ENCODE measurements around the gene CBFA2T3.

The CBFA2T3 gene

GRCh38 chr16:88927661-88928060, 49.3 kb downstream of the CBFA2T3 start:
- no peak overlapping the region for H3K18ac ChIP-seq (ENCODE audit: low read depth in 1 of 2, low read length in 2 of 2)
- no peak overlapping the region for H3K9ac ChIP-seq (ENCODE audit: low read length)
- H3K36me3 ChIP-seq (ENCODE audit: control insufficient read depth in 1 of 2, insufficient read depth in 2 of 2, low read depth in 1 of 2, low read length in 2 of 2) = no peaks in the 10 kb centered on the region
- H2BK15ac ChIP-seq (ENCODE audit: low read depth, poor library complexity, severe bottlenecking) = no peak overlapping the region
- H3K27ac ChIP-seq (ENCODE audit: low read length, poor library complexity, severe bottlenecking) = no peak overlapping the region
- no peak overlapping the region for H2AFZ ChIP-seq (ENCODE audit: low read depth, low read length)
- no peak for DNase-seq
- H3K27me3 ChIP-seq (ENCODE audit: control insufficient read depth in 1 of 2, insufficient read depth in 1 of 2, low read length in 2 of 2) = peaks cover 4 to 47% of the 10 kb centered on the region in 2 experiments
- WGBS = 94% methylated on average over 26 of the region's 26 CpGs
- H3K4me3 ChIP-seq (ENCODE audit: insufficient read depth in 1 of 2, low read depth in 1 of 2, low read length in 2 of 2) = no peak overlapping the region
- no peak overlapping the region for H3K23ac ChIP-seq (ENCODE audit: low read length in 2 of 2)
- no peak overlapping the region for H4K8ac ChIP-seq (ENCODE audit: low read length)
- H3K14ac ChIP-seq (ENCODE audit: low read length in 2 of 2) = no peak overlapping the region
- no peak overlapping the region for H3K4me2 ChIP-seq (ENCODE audit: low read length, poor library complexity, severe bottlenecking)
- no peak overlapping the region for H4K91ac ChIP-seq (ENCODE audit: low read length)
- H2BK5ac ChIP-seq (ENCODE audit: low read depth, low read length, poor library complexity, severe bottlenecking) = no peak overlapping the region
- no peak overlapping the region for H3K4ac ChIP-seq (ENCODE audit: low read depth in 1 of 2, low read length in 2 of 2)
- H3K79me1 ChIP-seq (replicated peaks; ENCODE audit: low read length, poor library complexity, severe bottlenecking) = no peaks in the 10 kb centered on the region
- no peak overlapping the region for H2BK120ac ChIP-seq (ENCODE audit: low read depth, low read length)
- peaks cover 46% of the 10 kb centered on the region for H3K4me1 ChIP-seq (ENCODE audit: control insufficient read depth, insufficient read depth, low read depth, low read length)
- H2AK5ac ChIP-seq (ENCODE audit: low read length, severe bottlenecking) = no peak overlapping the region
- H3K9me3 ChIP-seq (ENCODE audit: control insufficient read depth, low read length) = no peaks in the 10 kb centered on the region
- H2BK12ac ChIP-seq (ENCODE audit: low read length in 2 of 2) = no peak overlapping the region

- no peak overlapping the region for H2BK120ac ChIP-seq (ENCODE audit: low read depth, low read length)
- DNase-seq = no peak
- H2AFZ ChIP-seq (ENCODE audit: low read depth, low read length) = no peak overlapping the region
- no peaks in the 10 kb centered on the region for H3K79me1 ChIP-seq (replicated peaks; ENCODE audit: low read length, poor library complexity, severe bottlenecking)
- peak overlapping the region in 1 of 2 experiments; percentile 39 for H3K14ac ChIP-seq (ENCODE audit: low read length in 2 of 2)
- H3K27me3 ChIP-seq (ENCODE audit: control insufficient read depth in 1 of 2, insufficient read depth in 1 of 2, low read length in 2 of 2) = peaks cover 4 to 47% of the 10 kb centered on the region in 2 experiments
- H4K91ac ChIP-seq (ENCODE audit: low read length) = no peak overlapping the region
- no peaks in the 10 kb centered on the region for H3K36me3 ChIP-seq (ENCODE audit: control insufficient read depth in 1 of 2, insufficient read depth in 2 of 2, low read depth in 1 of 2, low read length in 2 of 2)
- no peak overlapping the region for H3K23ac ChIP-seq (ENCODE audit: low read length in 2 of 2)
- H3K18ac ChIP-seq (ENCODE audit: low read depth in 1 of 2, low read length in 2 of 2) = no peak overlapping the region
- peak overlapping the region in 1 of 2 experiments; percentile 15 for H2BK12ac ChIP-seq (ENCODE audit: low read length in 2 of 2)
- peak overlapping the region; percentile 61 for H2AK5ac ChIP-seq (ENCODE audit: low read length, severe bottlenecking)
- 88% methylated on average over 21 of the region's 21 CpGs for WGBS
- H3K9ac ChIP-seq (ENCODE audit: low read length) = no peak overlapping the region
- no peak overlapping the region for H3K4ac ChIP-seq (ENCODE audit: low read depth in 1 of 2, low read length in 2 of 2)
- H3K9me3 ChIP-seq (ENCODE audit: control insufficient read depth, low read length) = no peaks in the 10 kb centered on the region
- H3K4me2 ChIP-seq (ENCODE audit: low read length, poor library complexity, severe bottlenecking) = no peak overlapping the region
- no peak overlapping the region for H3K4me3 ChIP-seq (ENCODE audit: insufficient read depth in 1 of 2, low read depth in 1 of 2, low read length in 2 of 2)
- H2BK5ac ChIP-seq (ENCODE audit: low read depth, low read length, poor library complexity, severe bottlenecking) = no peak overlapping the region
- H4K8ac ChIP-seq (ENCODE audit: low read length) = no peak overlapping the region
- no peak overlapping the region for H3K27ac ChIP-seq (ENCODE audit: low read length, poor library complexity, severe bottlenecking)
- H3K4me1 ChIP-seq (ENCODE audit: control insufficient read depth, insufficient read depth, low read depth, low read length) = peaks cover 46% of the 10 kb centered on the region
- H2BK15ac ChIP-seq (ENCODE audit: low read depth, poor library complexity, severe bottlenecking) = no peak overlapping the region
Measured at GRCh38 chr16:88927010-88927409, 50.0 kb downstream of the CBFA2T3 start.

- H3K27ac ChIP-seq (ENCODE audit: low read length, poor library complexity, severe bottlenecking) = no peak overlapping the region
- H3K36me3 ChIP-seq (ENCODE audit: control insufficient read depth in 1 of 2, insufficient read depth in 2 of 2, low read depth in 1 of 2, low read length in 2 of 2) = no peaks in the 10 kb centered on the region
- peak; percentile 14 for DNase-seq
- H3K14ac ChIP-seq (ENCODE audit: low read length in 2 of 2) = peak overlapping the region in 1 of 2 experiments; percentile 73
- H2BK12ac ChIP-seq (ENCODE audit: low read length in 2 of 2) = no peak overlapping the region
- peak overlapping the region in 1 of 2 experiments; percentile 38 for H3K18ac ChIP-seq (ENCODE audit: low read depth in 1 of 2, low read length in 2 of 2)
- H3K9me3 ChIP-seq (ENCODE audit: control insufficient read depth, low read length) = no peaks in the 10 kb centered on the region
- no peaks in the 10 kb centered on the region for H3K79me1 ChIP-seq (replicated peaks; ENCODE audit: low read length, poor library complexity, severe bottlenecking)
- no peak overlapping the region for H3K9ac ChIP-seq (ENCODE audit: low read length)
- H3K4me1 ChIP-seq (ENCODE audit: control insufficient read depth, insufficient read depth, low read depth, low read length) = peaks cover 46% of the 10 kb centered on the region
- peak overlapping the region; percentile 61 for H2AK5ac ChIP-seq (ENCODE audit: low read length, severe bottlenecking)
- H3K27me3 ChIP-seq (ENCODE audit: control insufficient read depth in 1 of 2, insufficient read depth in 1 of 2, low read length in 2 of 2) = peaks cover 0 to 44% of the 10 kb centered on the region in 2 experiments
- H4K91ac ChIP-seq (ENCODE audit: low read length) = no peak overlapping the region
- no peak overlapping the region for H2BK120ac ChIP-seq (ENCODE audit: low read depth, low read length)
- no peak overlapping the region for H3K23ac ChIP-seq (ENCODE audit: low read length in 2 of 2)
- no peak overlapping the region for H4K8ac ChIP-seq (ENCODE audit: low read length)
- H3K4me3 ChIP-seq (ENCODE audit: insufficient read depth in 1 of 2, low read depth in 1 of 2, low read length in 2 of 2) = no peak overlapping the region
- H3K4me2 ChIP-seq (ENCODE audit: low read length, poor library complexity, severe bottlenecking) = peak overlapping the region; percentile 6
- no peak overlapping the region for H2BK15ac ChIP-seq (ENCODE audit: low read depth, poor library complexity, severe bottlenecking)
- no peak overlapping the region for H2BK5ac ChIP-seq (ENCODE audit: low read depth, low read length, poor library complexity, severe bottlenecking)
- no peak overlapping the region for H2AFZ ChIP-seq (ENCODE audit: low read depth, low read length)
- no peak overlapping the region for H3K4ac ChIP-seq (ENCODE audit: low read depth in 1 of 2, low read length in 2 of 2)
- 65% methylated on average over 27 of the region's 27 CpGs for WGBS
Measured at GRCh38 chr16:88926374-88926990, 50.5 kb downstream of the CBFA2T3 start.

GRCh38 chr16:88925540-88925887, 51.5 kb downstream of the CBFA2T3 start:
- Histone ChIP-seq H2AFZ (ENCODE audit: low read depth, low read length) (no peak overlapping the region), H3K4me2 (ENCODE audit: low read length, poor library complexity, severe bottlenecking) (peak overlapping the region; percentile 8), H3K27me3 (ENCODE audit: control insufficient read depth in 1 of 2, insufficient read depth in 1 of 2, low read length in 2 of 2) (peaks cover 0 to 38% of the 10 kb centered on the region in 2 experiments), H3K79me1 (replicated peaks; ENCODE audit: low read length, poor library complexity, severe bottlenecking) (no peaks in the 10 kb centered on the region), H3K27ac (ENCODE audit: low read length, poor library complexity, severe bottlenecking) (peak overlapping the region; percentile 2), H3K9ac (ENCODE audit: low read length) (no peak overlapping the region), H3K9me3 (ENCODE audit: control insufficient read depth, low read length) (no peaks in the 10 kb centered on the region), H3K23ac (ENCODE audit: low read length in 2 of 2) (no peak overlapping the region), H3K36me3 (ENCODE audit: control insufficient read depth in 1 of 2, insufficient read depth in 2 of 2, low read depth in 1 of 2, low read length in 2 of 2) (no peaks in the 10 kb centered on the region), H3K18ac (ENCODE audit: low read depth in 1 of 2, low read length in 2 of 2) (no peak overlapping the region), H2AK5ac (ENCODE audit: low read length, severe bottlenecking) (no peak overlapping the region), H2BK15ac (ENCODE audit: low read depth, poor library complexity, severe bottlenecking) (no peak overlapping the region), H3K14ac (ENCODE audit: low read length in 2 of 2) (no peak overlapping the region), H2BK120ac (ENCODE audit: low read depth, low read length) (no peak overlapping the region), H2BK12ac (ENCODE audit: low read length in 2 of 2) (no peak overlapping the region), H4K91ac (ENCODE audit: low read length) (no peak overlapping the region), H3K4me3 (ENCODE audit: insufficient read depth in 1 of 2, low read depth in 1 of 2, low read length in 2 of 2) (no peak overlapping the region), H2BK5ac (ENCODE audit: low read depth, low read length, poor library complexity, severe bottlenecking) (no peak overlapping the region), H3K4me1 (ENCODE audit: control insufficient read depth, insufficient read depth, low read depth, low read length) (peaks cover 52% of the 10 kb centered on the region), H4K8ac (ENCODE audit: low read length) (no peak overlapping the region), H3K4ac (ENCODE audit: low read depth in 1 of 2, low read length in 2 of 2) (no peak overlapping the region)
- no peak for DNase-seq
- WGBS = 91% methylated on average over 16 of the region's 16 CpGs

All from mesenchymal stem cell (in vitro differentiated cells and primary cell).